HuH-7 (cell line): Measurements from ENCODE around the gene STPG1.
A peak's percentile ranks its signal among the peaks of the same experiment; 100 is the strongest.

Experiments used
- DNase-seq: peaks from one replicate; pipeline ENCODE4 v3.0.0; 2011; ENCODE audit warnings: low spot score

The STPG1 gene

GRCh38 chr1:24392982-24393650, 20.5 kb downstream of the STPG1 start:
- no peak for DNase-seq

GRCh38 chr1:24392604-24392946, 21.0 kb downstream of the STPG1 start:
- no peak for DNase-seq

- peak; percentile 67 for DNase-seq
These were observed 21.5 kb downstream of the STPG1 start for GRCh38 chr1:24391882-24392603.

- peak; percentile 49 for DNase-seq
These were observed 22.4 kb downstream of the STPG1 start for GRCh38 chr1:24390924-24391782.

- DNase-seq = no peak
These were observed 24.3 kb downstream of the STPG1 start for GRCh38 chr1:24389231-24389678.

GRCh38 chr1:24388331-24388885, 25.2 kb downstream of the STPG1 start:
- no peak for DNase-seq

GRCh38 chr1:24387636-24388175, 25.9 kb downstream of the STPG1 start:
- no peak for DNase-seq

- DNase-seq = no peak
These were observed 26.7 kb downstream of the STPG1 start for GRCh38 chr1:24386931-24387330.

GRCh38 chr1:24386241-24386640, 27.3 kb downstream of the STPG1 start:
- DNase-seq = no peak

- peak; percentile 17 for DNase-seq
These were observed 28.2 kb downstream of the STPG1 start for GRCh38 chr1:24385160-24385940.

- DNase-seq = no peak
These were observed 29.1 kb downstream of the STPG1 start for GRCh38 chr1:24384251-24385090.

GRCh38 chr1:24383381-24383940, 30.1 kb downstream of the STPG1 start:
- DNase-seq = no peak

GRCh38 chr1:24382165-24382577, 31.4 kb downstream of the STPG1 start:
- DNase-seq = no peak

GRCh38 chr1:24381256-24381655, 32.3 kb downstream of the STPG1 start:
- no peak for DNase-seq

GRCh38 chr1:24380508-24380907, 33.1 kb downstream of the STPG1 start:
- DNase-seq = no peak

- no peak for DNase-seq
These were observed 33.8 kb downstream of the STPG1 start for GRCh38 chr1:24379733-24380315.

- DNase-seq = no peak
These were observed 38.4 kb downstream of the STPG1 start for GRCh38 chr1:24374891-24375786.

GRCh38 chr1:24373710-24374109, 39.9 kb downstream of the STPG1 start:
- DNase-seq = no peak

GRCh38 chr1:24373044-24373443, 40.5 kb downstream of the STPG1 start:
- DNase-seq = no peak
